Caco-2 (cell line): Measurements from ENCODE around the gene PRMT3. TPM values are rescaled to one million over a fixed set of nuclear protein-coding genes. Genes with fewer than 3 reads are reported as not detected.

ENCODE experiments used
- BruUV-seq: library from RNA; stranded (reverse); fragments of 400-500 nt; replicated peaks from 2 replicates; lab custom pipeline; 2021; lab: Mats Ljungman, UMichigan
- CTCF ChIA-PET: fragments of 300-600 bp; sonication (Branson Sonifier 250); formaldehyde crosslinking; loops from one replicate; lab custom pipeline; 2022; ENCODE audit warnings: antibody characterized with exemption; lab: Charles Lee
- POLR2A ChIA-PET: fragments of 300-600 bp; sonication (Branson Sonifier 250); formaldehyde crosslinking; loops from one replicate; lab custom pipeline; 2022; ENCODE audit warnings: antibody characterized with exemption; lab: Charles Lee
- DNase-seq, 2 experiments: peaks; one replicate each; pipeline versions ENCODE4 v3.0.0 to v3.0.0-alpha.2; 2020 to 2022
- H3K27me3 ChIP-seq: replicated peaks from 2 replicates; pipeline ENCODE4 v1.6.0; 2011; ENCODE audit warnings: low read length; ENCODE audit not compliant: control insufficient read depth, insufficient read depth
- H3K36me3 ChIP-seq: 2 replicates; pipeline ENCODE4 v1.5.1; 2011; ENCODE audit warnings: low read length; ENCODE audit not compliant: control insufficient read depth, insufficient read depth
- H3K4me1 ChIP-seq: fragments of 250-450 bp; sonication (Bioruptor Pico); 2 replicates; pipeline ENCODE4 v1.5.1; 2020; ENCODE audit warnings: mild to moderate bottlenecking
- H3K4me3 ChIP-seq: 2 replicates; pipeline ENCODE4 v1.5.1; 2011; ENCODE audit warnings: low read depth, mild to moderate bottlenecking, control low read depth, low read length
- H3K9me3 ChIP-seq: fragments of 250-450 bp; sonication (Bioruptor Pico); 2 replicates; pipeline ENCODE4 v1.5.1; 2020; ENCODE audit warnings: mild to moderate bottlenecking, moderate library complexity
- H3K27ac Mint-ChIP-seq: one replicate; pipeline ENCODE4 v1.8.0; 2022; ENCODE audit warnings: mixed read lengths; ENCODE audit not compliant: unreplicated experiment
- H3K27me3 Mint-ChIP-seq: one replicate; pipeline ENCODE4 v1.8.0; 2022; ENCODE audit warnings: mixed read lengths; ENCODE audit not compliant: insufficient read depth, unreplicated experiment
- H3K36me3 Mint-ChIP-seq: one replicate; pipeline ENCODE4 v1.8.0; 2022; ENCODE audit warnings: mild to moderate bottlenecking, mixed read lengths; ENCODE audit not compliant: insufficient read depth, unreplicated experiment
- H3K4me1 Mint-ChIP-seq: one replicate; pipeline ENCODE4 v1.8.0; 2022; ENCODE audit warnings: low read depth, mixed read lengths; ENCODE audit not compliant: unreplicated experiment
- H3K4me3 Mint-ChIP-seq: one replicate; pipeline ENCODE4 v1.8.0; 2022; ENCODE audit warnings: mild to moderate bottlenecking, moderate library complexity, mixed read lengths; ENCODE audit not compliant: unreplicated experiment
- H3K9me3 Mint-ChIP-seq: one replicate; pipeline ENCODE4 v1.8.0; 2022; ENCODE audit warnings: mixed read lengths; ENCODE audit not compliant: unreplicated experiment
- CTCF ChIP-seq, 2 experiments: fragments of 200-600 bp in 1 of 2; IDR thresholded peaks; 1 replicate in 1 of 2; 2 replicates in 1 of 2; pipeline versions ENCODE4 v1.5.1 to v1.8.0; 2011 to 2022; ENCODE audit warnings: antibody characterized with exemption in 1 of 2, control low read depth in 1 of 2, inconsistent platforms in 1 of 2, low read depth in 1 of 2, low read length in 1 of 2, mild to moderate bottlenecking in 1 of 2, moderate library complexity in 1 of 2; ENCODE audit not compliant: insufficient read depth in 1 of 2, severe bottlenecking in 1 of 2, unreplicated experiment in 1 of 2
- intact Hi-C: fragments of 100-400 bp; cut with micrococcal nuclease; formaldehyde crosslinking; loops from one replicate; pipeline ENCODE4 v1.10.0; 2022; ENCODE audit not compliant: unreplicated experiment
- total RNA-seq: library from RNA; stranded (reverse); gene quantifications from 2 replicates; pipeline ENCODE4 v1.2.3, GENCODE V29; 2022

PRMT3 gene
- total RNA-seq, 1 experiment from 2014 or later: 26.1 TPM

- Mint-ChIP-seq H3K27me3 (no peaks in the 10 kb centered on the region), H3K4me3 (no peak overlapping the region), H3K27ac (no peak overlapping the region), H3K36me3 (peaks cover 28% of the 10 kb centered on the region), H3K9me3 (no peaks in the 10 kb centered on the region), H3K4me1 (no peaks in the 10 kb centered on the region)
- TF ChIP-seq CTCF (IDR thresholded peaks at IDR 0.05; ENCODE audit: insufficient read depth in 1 of 2, low read depth in 1 of 2, low read length in 1 of 2, severe bottlenecking in 1 of 2, unreplicated experiment in 1 of 2): no peak
- no peaks in the 10 kb centered on the region for H3K36me3 ChIP-seq
- CTCF ChIA-PET: no interaction called here
- POLR2A ChIA-PET: no interaction called here
- H3K9me3 ChIP-seq: no peaks in the 10 kb centered on the region
- intact Hi-C loops: no loop called here
- no peak overlapping the region for H3K4me3 ChIP-seq
- no TSS peak for BruUV-seq
- no peaks in the 10 kb centered on the region for H3K4me1 ChIP-seq
- no peak for DNase-seq
- H3K27me3 ChIP-seq: no peaks in the 10 kb centered on the region
Observed at GRCh38 chr11:20406484-20406883, 19.0 kb downstream of the PRMT3 start.

- H3K4me3 Mint-ChIP-seq: no peak overlapping the region
- no peaks in the 10 kb centered on the region for H3K9me3 Mint-ChIP-seq
- Histone ChIP-seq H3K36me3 (no peaks in the 10 kb centered on the region), H3K27me3 (no peaks in the 10 kb centered on the region), H3K9me3 (no peaks in the 10 kb centered on the region), H3K4me1 (no peaks in the 10 kb centered on the region), H3K4me3 (no peak overlapping the region)
- H3K36me3 Mint-ChIP-seq: peaks cover 21% of the 10 kb centered on the region
- intact Hi-C loops: no loop called here
- H3K27ac Mint-ChIP-seq: no peak overlapping the region
- no peaks in the 10 kb centered on the region for H3K27me3 Mint-ChIP-seq
- no peaks in the 10 kb centered on the region for H3K4me1 Mint-ChIP-seq
- no peak for DNase-seq
- BruUV-seq: no TSS peak
- POLR2A ChIA-PET: no interaction called here
- TF ChIP-seq CTCF (IDR thresholded peaks at IDR 0.05; ENCODE audit: insufficient read depth in 1 of 2, low read depth in 1 of 2, low read length in 1 of 2, severe bottlenecking in 1 of 2, unreplicated experiment in 1 of 2): no peak
- CTCF ChIA-PET: no interaction called here
Observed at GRCh38 chr11:20407344-20407743, 19.8 kb downstream of the PRMT3 start.

GRCh38 chr11:20415432-20415831 lies 27.9 kb downstream of the PRMT3 start:
- H3K27me3 Mint-ChIP-seq: no peaks in the 10 kb centered on the region
- no peaks in the 10 kb centered on the region for H3K36me3 ChIP-seq

More at GRCh38 chr11:20415432-20415831, 27.9 kb downstream of the PRMT3 start:
- no peaks in the 10 kb centered on the region for H3K4me1 ChIP-seq
- Mint-ChIP-seq H3K4me1 (no peaks in the 10 kb centered on the region), H3K27ac (no peak overlapping the region), H3K36me3 (no peaks in the 10 kb centered on the region), H3K4me3 (no peak overlapping the region), H3K9me3 (no peaks in the 10 kb centered on the region)
- no peaks in the 10 kb centered on the region for H3K27me3 ChIP-seq
- no peaks in the 10 kb centered on the region for H3K9me3 ChIP-seq
- no TSS peak for BruUV-seq
- no peak for TF ChIP-seq CTCF (IDR thresholded peaks at IDR 0.05; ENCODE audit: insufficient read depth in 1 of 2, low read depth in 1 of 2, low read length in 1 of 2, severe bottlenecking in 1 of 2, unreplicated experiment in 1 of 2)
- ChIA-PET POLR2A (no interaction called here), CTCF (no interaction called here)
- intact Hi-C loops: no loop called here
- no peak for DNase-seq
- H3K4me3 ChIP-seq: no peak overlapping the region
